OCI-LY3 (cell line): ENCODE results near the gene TRIM58.

ENCODE experiments used
- H2AFZ ChIP-seq: fragments of 200-600, 300-600 bp; shearing (Covaris generic); 2 replicates; pipeline ENCODE4 v1.6.0; 2014; ENCODE audit warnings: antibody characterized with exemption, low read depth, low read length
- H3K27ac ChIP-seq: fragments of 200-600, 300-600 bp; sonication (generic); 2 replicates; pipeline ENCODE4 v1.5.1; 2014; ENCODE audit warnings: mild to moderate bottlenecking, low read length, moderate library complexity, mixed read lengths
- H3K27me3 ChIP-seq: fragments of 200-600, 300-600 bp; sonication (generic); 2 replicates; pipeline ENCODE4 v1.6.1; 2014; ENCODE audit warnings: low read depth, low read length, mixed read lengths
- H3K36me3 ChIP-seq: fragments of 200-600, 300-600 bp; sonication (generic); replicated peaks from 2 replicates; pipeline ENCODE3; 2014; ENCODE audit warnings: low read depth, low read length, mixed read lengths
- H3K4me1 ChIP-seq: fragments of 300-600, 200-600 bp; sonication (generic); 2 replicates; pipeline ENCODE4 v1.6.1; 2014; ENCODE audit warnings: low read length, mixed read lengths
- H3K4me2 ChIP-seq: fragments of 200-600, 300-600 bp; sonication (generic); 2 replicates; pipeline ENCODE4 v1.6.1; 2014; ENCODE audit warnings: low read length, mixed read lengths
- H3K4me3 ChIP-seq: fragments of 300-600, 200-600 bp; sonication (generic); 2 replicates; pipeline ENCODE4 v1.5.1; 2014; ENCODE audit warnings: antibody characterized with exemption, mild to moderate bottlenecking, low read length, moderate library complexity
- H3K79me2 ChIP-seq: fragments of 300-600, 200-600 bp; shearing (Covaris generic); 2 replicates; pipeline ENCODE4 v1.6.1; 2014; ENCODE audit warnings: mild to moderate bottlenecking, low read length, mixed read lengths
- H3K9ac ChIP-seq: fragments of 300-600, 200-600 bp; shearing (Covaris generic); 2 replicates; pipeline ENCODE4 v1.6.0; 2014; ENCODE audit warnings: mild to moderate bottlenecking, low read length, moderate library complexity
- H3K9me3 ChIP-seq: fragments of 200-600, 300-600 bp; shearing (Covaris generic); 2 replicates; pipeline ENCODE4 v1.6.1; 2014; ENCODE audit warnings: low read length, mixed read lengths; ENCODE audit not compliant: insufficient read depth
- H4K20me1 ChIP-seq: fragments of 200-600, 300-600 bp; sonication (generic); 2 replicates; pipeline ENCODE4 v1.6.1; 2016; ENCODE audit warnings: low read length, mixed read lengths; ENCODE audit not compliant: insufficient read depth
- EZH2phosphoT487 ChIP-seq: fragments of 200-600 bp; shearing (Covaris generic); IDR thresholded peaks from 2 replicates; pipeline ENCODE4 v1.6.1; 2018; ENCODE audit warnings: antibody characterized with exemption, mixed run types, low read depth
- TF ChIP-seq, protein P1 (sequence below): fragments of 200-600, 300-600 bp; sonication (generic); IDR thresholded peaks from 2 replicates; pipeline ENCODE4 v1.5.1; 2014; ENCODE audit warnings: antibody characterized with exemption, low read length, low read depth

TRIM58 gene, protein sequence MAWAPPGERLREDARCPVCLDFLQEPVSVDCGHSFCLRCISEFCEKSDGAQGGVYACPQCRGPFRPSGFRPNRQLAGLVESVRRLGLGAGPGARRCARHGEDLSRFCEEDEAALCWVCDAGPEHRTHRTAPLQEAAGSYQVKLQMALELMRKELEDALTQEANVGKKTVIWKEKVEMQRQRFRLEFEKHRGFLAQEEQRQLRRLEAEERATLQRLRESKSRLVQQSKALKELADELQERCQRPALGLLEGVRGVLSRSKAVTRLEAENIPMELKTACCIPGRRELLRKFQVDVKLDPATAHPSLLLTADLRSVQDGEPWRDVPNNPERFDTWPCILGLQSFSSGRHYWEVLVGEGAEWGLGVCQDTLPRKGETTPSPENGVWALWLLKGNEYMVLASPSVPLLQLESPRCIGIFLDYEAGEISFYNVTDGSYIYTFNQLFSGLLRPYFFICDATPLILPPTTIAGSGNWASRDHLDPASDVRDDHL

DNA sequence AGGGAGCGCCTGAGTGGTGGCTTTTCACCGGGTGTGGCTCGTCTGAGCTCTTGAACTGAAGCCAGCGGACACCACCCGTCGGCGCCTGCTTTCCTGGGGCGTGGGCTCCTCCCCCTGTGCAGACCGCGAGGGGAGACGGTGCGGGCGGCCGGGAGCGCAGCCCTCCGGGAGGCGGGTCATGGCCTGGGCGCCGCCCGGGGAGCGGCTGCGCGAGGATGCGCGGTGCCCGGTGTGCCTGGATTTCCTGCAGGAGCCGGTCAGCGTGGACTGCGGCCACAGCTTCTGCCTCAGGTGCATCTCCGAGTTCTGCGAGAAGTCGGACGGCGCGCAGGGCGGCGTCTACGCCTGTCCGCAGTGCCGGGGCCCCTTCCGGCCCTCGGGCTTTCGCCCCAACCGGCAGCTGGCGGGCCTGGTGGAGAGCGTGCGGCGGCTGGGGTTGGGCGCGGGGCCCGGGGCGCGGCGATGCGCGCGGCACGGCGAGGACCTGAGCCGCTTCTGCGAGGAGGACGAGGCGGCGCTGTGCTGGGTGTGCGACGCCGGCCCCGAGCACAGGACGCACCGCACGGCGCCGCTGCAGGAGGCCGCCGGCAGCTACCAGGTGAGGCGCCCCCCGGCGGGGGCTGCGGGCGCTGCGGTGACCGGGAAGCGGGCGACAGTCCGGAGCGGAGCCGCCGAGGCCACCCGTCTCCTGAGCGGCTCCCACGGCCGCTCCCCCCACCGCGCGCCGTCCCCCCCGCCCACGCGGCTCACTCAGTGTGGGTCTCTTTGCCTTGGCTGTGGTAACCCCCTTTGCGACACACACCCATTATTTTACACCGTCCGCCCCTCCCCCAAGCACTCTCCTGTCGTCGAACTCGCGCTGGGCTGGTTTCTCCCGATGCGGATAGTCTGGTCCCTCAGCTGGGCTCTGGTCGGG, at the start of gene TRIM58:
TSS of gene TRIM58 (plus strand) at position 119 of the 916 bp plus-strand sequence. CDS start at position 179, 60 bp downstream.
- Histone ChIP-seq H3K36me3 (no peaks in the 10 kb centered on the region), H3K4me2 (no peak within 1 kb of the TSS), H3K4me3 (no peak within 1 kb of the TSS), H4K20me1 (no peaks in the 10 kb centered on the region), H3K9me3 (no peaks in the 10 kb centered on the region), H3K4me1 (no peaks in the 10 kb centered on the region), H3K9ac (no peak within 1 kb of the TSS), H2AFZ (no peak within 1 kb of the TSS), H3K27me3 (no peaks in the 10 kb centered on the region), H3K27ac (no peak within 1 kb of the TSS), H3K79me2 (no peaks in the 10 kb centered on the region)
- no peak for TF ChIP-seq EZH2phosphoT487
- TF ChIP-seq, protein P1, sequence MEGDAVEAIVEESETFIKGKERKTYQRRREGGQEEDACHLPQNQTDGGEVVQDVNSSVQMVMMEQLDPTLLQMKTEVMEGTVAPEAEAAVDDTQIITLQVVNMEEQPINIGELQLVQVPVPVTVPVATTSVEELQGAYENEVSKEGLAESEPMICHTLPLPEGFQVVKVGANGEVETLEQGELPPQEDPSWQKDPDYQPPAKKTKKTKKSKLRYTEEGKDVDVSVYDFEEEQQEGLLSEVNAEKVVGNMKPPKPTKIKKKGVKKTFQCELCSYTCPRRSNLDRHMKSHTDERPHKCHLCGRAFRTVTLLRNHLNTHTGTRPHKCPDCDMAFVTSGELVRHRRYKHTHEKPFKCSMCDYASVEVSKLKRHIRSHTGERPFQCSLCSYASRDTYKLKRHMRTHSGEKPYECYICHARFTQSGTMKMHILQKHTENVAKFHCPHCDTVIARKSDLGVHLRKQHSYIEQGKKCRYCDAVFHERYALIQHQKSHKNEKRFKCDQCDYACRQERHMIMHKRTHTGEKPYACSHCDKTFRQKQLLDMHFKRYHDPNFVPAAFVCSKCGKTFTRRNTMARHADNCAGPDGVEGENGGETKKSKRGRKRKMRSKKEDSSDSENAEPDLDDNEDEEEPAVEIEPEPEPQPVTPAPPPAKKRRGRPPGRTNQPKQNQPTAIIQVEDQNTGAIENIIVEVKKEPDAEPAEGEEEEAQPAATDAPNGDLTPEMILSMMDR = no peak

DNA sequence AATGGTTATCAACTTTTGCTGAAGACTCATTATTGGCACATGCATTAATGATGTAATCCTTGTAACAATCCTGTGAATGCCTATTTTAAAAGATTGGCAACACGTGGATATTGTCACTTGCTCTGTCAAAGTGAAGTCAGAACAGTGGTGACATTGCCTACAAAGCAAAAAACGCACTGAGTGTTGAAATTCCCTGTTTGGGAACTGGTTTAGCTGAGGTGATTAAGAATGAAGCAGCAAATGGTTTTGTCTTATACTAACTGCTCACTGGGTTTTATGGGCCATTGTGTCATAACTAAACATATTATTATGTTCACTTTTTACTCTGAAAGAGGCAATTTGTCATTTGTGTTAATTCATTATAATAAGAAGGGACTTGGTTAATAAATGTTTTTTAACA, 44.4 kb upstream of the TRIM58 start:
- H3K79me2 ChIP-seq = no peaks in the 10 kb centered on the region
- no peak overlapping the region for H2AFZ ChIP-seq
- no peaks in the 10 kb centered on the region for H4K20me1 ChIP-seq
- no peaks in the 10 kb centered on the region for H3K9me3 ChIP-seq
- H3K9ac ChIP-seq = no peak overlapping the region
- no peak for TF ChIP-seq EZH2phosphoT487
- TF ChIP-seq, protein P1 = no peak
- no peaks in the 10 kb centered on the region for H3K4me1 ChIP-seq
- no peak overlapping the region for H3K4me3 ChIP-seq
- no peak overlapping the region for H3K27ac ChIP-seq
- H3K4me2 ChIP-seq = no peak overlapping the region
- no peaks in the 10 kb centered on the region for H3K36me3 ChIP-seq
- no peaks in the 10 kb centered on the region for H3K27me3 ChIP-seq

DNA sequence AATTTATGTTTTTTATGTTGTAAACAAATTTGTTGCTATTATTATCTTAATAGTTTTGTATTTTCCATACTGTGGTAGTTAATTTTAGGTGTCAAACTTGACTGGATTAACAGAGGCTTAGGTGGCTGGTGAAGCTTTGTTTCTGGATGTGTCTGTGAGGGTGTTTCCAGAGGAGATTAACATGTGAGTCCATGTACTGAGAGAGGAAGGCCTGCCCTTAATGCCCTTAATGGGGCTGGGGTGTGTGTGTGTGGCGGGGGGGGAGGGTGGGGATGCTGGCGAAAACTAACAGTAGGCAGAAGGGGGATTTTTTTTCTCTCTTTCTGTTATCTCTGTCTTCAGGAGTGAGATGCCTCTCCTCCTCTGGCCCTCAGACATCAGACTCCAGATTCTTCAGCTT, 34.9 kb upstream of the TRIM58 start:
- Histone ChIP-seq H3K4me1 (no peaks in the 10 kb centered on the region), H3K27ac (no peak overlapping the region), H3K4me3 (no peak overlapping the region), H3K27me3 (no peaks in the 10 kb centered on the region), H3K9me3 (no peaks in the 10 kb centered on the region), H3K36me3 (no peaks in the 10 kb centered on the region), H3K79me2 (no peaks in the 10 kb centered on the region), H4K20me1 (no peaks in the 10 kb centered on the region), H2AFZ (no peak overlapping the region), H3K9ac (no peak overlapping the region), H3K4me2 (no peak overlapping the region)
- no peak for TF ChIP-seq EZH2phosphoT487
- TF ChIP-seq, protein P1 = no peak

DNA sequence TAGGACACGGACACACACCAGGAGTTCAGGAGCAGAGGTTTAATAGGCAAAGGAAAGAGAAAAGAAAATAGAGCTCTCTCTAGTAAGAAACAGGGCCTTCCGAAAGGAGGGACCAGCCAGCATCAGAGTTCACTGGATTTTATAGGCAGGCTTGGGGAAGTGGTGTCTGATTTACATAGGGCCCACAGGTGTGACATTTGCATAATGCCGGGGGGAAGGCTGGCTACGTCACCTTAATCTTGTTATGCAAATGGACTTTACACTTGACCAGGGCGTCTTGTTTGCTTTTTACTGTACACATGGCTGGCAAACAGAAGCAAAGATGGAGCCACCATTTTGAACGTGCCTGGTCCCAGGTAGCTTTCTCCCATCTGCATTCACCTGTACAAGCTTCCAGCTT, 33.0 kb upstream of the TRIM58 start, which contains the start of gene OR14A16:
TSS of gene OR14A16 (minus strand) at position 97 of the 400 bp plus-strand sequence. CDS start 8,390 bp downstream, outside the sequence.
- H3K4me1 ChIP-seq = no peaks in the 10 kb centered on the region
- H3K9me3 ChIP-seq = no peaks in the 10 kb centered on the region
- H3K27me3 ChIP-seq = no peaks in the 10 kb centered on the region
- no peak within 1 kb of the TSS for H2AFZ ChIP-seq
- no peaks in the 10 kb centered on the region for H3K36me3 ChIP-seq
- no peak within 1 kb of the TSS for H3K9ac ChIP-seq
- no peaks in the 10 kb centered on the region for H3K79me2 ChIP-seq
- H3K27ac ChIP-seq = no peak within 1 kb of the TSS
- no peaks in the 10 kb centered on the region for H4K20me1 ChIP-seq
- no peak for TF ChIP-seq EZH2phosphoT487
- TF ChIP-seq, protein P1 = no peak
- no peak within 1 kb of the TSS for H3K4me2 ChIP-seq
- no peak within 1 kb of the TSS for H3K4me3 ChIP-seq
